Stimulated activated CD4-positive, alpha-beta T cell treated with anti-CD3 and anti-CD28 coated beads, Interleukin-4, amount 100 ng/mL, for 1 hour (primary cell): Measurements from ENCODE around the gene GALNT11.
"Not testable (repeated sequence)": the region's sequence is repeated elsewhere in the genome, so short reads cannot be mapped to it uniquely, and the experiment has no call there.

ENCODE experiments used
- DNase-seq: peaks from one replicate; pipeline ENCODE4 v3.0.0-alpha.2; 2020

Gene GALNT11

DNA sequence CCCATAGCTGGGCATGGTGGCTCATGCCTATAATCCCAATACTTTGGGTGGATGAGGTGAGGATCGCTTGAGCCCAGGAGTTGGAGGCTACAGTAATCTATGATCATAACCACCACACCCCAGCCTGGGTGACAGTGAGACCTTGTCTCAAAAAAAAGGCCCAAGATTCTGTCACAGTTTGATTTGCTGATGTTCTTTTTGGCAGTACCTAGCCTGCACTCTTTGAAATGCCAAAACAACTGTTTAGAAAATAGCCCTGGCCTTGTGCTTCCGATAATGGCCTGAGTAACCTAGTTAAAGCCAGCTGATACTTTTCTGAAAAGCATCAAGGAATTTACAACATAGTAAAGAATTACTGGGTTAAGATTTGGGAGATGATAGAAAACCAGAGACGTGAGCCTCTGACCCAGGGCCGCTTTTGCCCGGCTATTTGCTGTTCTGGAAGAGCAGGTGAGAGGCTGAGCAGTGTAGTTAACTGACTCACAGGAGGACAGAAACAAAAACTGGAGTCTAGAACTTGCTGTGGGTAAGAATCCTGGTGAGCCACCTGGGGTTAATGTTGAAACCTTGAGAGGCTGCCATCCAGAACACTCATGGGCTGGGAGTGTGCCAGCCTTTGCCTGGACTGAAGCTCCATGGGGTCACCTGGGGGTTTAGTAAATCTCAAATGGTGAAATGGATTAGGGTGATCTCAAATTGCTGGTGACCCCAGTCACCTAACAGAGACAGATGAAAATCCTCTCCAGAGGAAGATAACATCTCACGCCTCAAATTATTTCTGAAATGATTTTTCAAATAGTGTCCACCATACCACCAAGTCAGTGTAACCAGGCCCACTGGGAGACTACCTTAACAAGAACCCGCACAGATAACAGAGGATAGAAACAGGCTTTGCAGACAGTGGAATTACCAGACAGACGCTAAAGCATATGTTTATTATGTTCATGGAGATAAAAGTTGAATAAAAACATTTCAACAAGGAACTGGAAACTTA lies 51.8 kb downstream of the GALNT11 start:
- no peak for DNase-seq

DNA sequence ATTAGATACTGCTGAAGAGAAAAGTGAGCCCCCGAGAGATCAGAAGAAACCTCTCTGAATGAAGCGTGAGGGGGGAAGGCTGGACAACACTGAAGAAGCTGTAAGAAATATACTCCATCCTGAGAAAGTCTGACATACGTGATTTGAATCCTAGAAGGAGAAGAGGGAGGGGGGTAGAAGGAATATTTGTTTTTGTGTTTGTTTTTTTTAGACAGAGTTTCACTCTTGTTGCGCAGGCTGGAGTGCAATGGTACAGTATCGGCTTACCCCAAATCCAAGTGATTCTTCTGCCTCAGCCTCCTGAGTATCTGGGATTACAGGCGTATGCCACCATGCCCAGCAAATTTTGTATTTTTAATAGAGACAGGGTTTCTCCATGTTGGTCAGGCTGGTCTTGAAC lies 52.6 kb downstream of the GALNT11 start:
- no peak for DNase-seq

DNA sequence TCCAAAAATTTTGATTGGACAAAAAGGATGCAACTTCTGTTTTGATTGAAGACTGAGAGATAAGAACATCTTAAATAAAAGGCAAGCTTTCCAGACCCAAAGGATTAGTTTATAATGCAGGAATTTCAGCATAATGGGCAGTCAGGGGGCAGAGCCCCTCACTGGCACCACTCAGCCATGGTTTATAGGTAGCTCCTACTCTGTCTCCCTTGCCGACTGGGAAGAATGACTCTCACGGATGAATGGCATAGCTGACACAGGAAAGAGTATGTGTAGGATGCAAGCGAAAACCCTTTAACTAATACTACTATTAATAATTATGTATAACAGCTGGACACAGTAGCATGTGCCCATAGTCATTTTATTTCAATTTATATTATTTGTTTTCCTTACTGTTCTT lies 53.3 kb downstream of the GALNT11 start:
- no peak for DNase-seq

DNA sequence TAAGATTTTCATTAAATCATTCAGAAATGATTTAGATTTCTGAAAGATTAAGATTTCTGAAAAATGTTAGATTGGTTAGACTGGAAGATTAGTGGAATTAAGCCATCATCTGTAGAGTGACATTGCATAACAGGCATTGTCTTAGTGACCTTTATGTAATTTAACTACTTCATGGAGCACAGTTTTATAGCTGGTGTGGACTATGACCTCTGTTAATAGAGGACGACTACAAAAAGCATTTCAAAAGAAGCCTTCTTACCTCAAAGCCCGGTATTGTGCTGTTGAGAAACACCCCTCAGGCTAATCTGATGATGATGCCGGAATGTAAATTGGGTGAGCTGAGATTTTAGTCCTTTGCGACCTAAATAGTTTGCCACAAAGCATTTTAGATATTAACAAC lies 55.6 kb downstream of the GALNT11 start:
- DNase-seq = no peak

DNA sequence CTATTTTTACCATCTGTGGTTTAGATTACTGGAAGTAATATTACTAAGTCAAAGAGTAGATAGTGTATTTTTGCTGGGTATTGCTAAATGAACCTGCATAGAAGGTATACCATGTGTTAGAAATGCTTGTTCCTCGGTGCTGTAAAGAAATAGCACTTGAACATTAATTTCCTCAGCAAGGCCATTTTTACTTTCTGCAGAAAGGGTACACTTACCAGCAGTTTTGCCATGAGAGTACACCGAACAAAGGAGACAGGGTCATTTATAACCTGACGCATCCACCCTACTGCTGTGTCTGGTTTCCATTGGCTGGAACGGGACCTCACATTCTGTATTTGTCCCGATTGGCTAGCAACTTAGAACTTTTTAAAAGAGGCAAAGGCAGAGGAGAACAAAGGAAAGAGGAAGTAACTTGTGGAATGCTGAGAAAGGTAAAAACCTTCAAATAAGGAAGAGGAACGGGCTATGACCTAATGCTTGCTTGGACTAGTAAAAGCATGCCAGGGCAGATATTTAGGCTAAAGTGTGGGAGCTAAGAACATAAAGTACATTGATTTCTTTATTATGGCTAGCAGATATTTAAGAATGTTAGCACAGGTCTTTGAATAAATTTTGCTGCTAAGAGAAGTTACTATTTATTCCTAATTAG lies 56.7 kb downstream of the GALNT11 start:
- DNase-seq = not testable (repeated sequence)

DNA sequence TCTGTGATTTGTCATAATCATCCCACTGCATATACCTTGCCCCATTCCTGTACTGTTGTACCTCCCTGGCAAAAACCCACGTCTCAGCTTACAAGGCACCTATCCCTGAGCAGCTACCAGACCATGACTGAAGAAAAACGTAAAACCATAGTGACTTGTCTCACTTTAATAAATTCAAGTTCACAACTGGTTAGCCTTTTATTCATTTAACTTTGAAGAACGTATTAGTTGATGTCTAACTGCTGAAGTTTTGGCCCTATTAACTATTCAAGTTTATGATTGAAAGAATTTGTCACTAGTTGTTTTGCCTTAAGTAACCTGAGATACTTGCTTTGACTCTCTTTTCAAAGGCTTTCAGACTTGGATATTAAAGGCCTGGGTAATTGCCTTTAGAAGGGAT lies 59.7 kb downstream of the GALNT11 start:
- no peak for DNase-seq

DNA sequence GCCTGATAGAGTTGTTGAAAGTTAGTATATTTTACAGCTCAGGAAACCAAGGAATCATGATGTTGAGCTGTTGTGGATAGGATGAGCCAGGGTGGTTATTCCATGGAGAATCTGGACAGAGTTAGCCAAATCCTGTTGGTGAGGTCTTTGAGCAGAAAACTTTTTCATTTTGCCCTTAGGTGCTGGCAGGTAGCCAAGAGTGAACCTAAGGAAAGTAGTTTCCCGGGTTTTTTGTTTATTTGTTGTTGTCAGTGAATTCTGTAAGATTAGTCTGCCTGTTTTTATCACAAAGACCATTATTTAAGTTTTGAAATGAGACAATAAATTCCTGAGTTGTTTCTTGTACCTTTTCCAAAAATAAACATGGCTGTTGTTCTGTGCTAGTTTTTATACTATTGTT lies 61.0 kb downstream of the GALNT11 start:
- no peak for DNase-seq

DNA sequence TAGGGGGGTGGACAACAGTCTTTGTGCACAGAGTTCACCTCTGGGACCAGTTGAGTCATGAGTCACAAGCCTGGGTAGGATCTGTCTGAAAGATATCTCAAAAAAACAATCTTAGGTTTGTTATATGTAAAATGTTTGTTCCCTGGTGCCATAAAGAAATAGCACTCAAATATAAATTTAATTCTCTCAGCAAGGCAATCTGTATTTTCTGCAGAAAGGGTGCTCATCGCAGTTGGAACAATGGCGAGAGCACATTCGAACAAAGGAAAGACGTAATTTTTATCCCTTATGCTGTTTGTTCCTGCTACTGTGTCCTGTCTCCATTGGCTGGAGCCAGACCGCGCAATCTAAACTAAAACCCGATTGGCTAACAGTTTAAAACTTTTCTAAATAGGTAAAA lies 63.7 kb downstream of the GALNT11 start:
- no peak for DNase-seq

DNA sequence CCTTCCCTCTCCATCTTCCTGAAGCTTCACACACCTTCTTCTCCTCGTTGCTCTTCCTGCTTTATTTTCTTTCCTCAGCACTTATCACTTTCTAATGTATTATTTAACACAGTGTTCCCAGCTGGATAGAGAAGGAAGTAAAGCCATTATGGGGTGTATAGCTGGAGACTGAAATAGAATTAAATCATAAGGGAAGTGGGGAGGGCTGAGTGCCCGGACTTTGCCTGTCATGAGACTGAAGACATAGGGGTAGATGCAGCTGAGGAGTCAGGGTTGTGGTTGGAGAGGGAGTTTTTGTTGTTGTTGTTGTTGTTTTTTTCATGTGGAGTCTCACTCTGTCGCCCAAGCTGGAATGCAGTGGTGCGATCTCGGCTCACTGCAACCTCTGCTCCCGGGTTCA lies 65.3 kb downstream of the GALNT11 start:
- no peak for DNase-seq

DNA sequence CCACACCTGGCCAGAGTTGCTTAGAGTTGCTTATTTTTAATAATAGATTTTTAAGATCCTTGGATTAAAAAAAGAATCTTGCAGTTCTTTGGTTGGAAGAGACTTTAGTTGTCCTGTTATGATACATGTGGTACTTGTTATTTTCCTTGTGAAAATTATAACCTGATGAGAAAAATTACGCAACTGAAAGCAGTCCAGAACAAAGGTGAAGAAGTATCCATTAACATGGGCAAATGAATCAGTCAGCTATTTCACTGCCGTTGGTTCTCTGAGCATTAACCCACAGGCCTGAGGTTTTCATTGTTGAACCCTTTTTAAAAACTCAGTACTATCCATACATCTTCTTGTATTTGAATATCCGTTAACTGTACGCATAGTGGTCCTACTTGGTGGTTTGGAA lies 68.2 kb downstream of the GALNT11 start:
- no peak for DNase-seq

DNA sequence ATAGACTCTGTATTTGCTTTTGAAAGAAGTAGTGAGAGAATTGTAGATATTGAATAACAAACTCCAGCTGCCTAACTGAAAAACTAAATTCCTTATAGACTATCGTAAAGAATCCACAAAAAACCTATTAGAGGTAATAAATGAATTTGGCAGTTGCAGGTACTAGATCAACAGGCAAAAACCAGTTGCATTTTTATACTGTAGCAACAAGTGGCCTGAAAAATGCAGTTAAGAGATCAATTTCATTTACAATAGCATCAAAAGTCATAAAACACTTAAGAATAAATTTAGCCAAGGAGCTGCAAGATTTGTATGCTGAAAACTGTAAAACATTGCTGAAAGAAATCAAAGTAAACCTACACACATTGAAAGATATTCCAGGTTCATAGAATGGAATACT lies 70.3 kb downstream of the GALNT11 start:
- DNase-seq = no peak

DNA sequence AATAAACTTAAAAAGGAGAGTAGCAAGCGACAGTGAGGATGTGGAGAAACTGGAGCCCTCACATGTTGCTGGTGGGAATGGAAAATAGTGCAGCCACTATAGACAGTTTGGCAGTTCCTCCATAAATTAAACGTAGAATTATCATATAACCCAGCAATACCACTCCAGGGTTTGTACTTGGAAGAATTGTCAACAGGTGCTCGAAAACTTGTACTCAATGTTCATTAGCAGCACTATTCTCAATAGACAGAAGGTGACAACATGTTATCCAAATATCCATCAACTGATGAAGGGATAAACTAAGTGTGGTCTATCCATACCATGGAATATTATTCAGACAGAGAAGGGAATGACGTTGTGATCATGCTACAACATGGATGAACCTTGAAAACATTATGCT lies 71.9 kb downstream of the GALNT11 start:
- no peak for DNase-seq

DNA sequence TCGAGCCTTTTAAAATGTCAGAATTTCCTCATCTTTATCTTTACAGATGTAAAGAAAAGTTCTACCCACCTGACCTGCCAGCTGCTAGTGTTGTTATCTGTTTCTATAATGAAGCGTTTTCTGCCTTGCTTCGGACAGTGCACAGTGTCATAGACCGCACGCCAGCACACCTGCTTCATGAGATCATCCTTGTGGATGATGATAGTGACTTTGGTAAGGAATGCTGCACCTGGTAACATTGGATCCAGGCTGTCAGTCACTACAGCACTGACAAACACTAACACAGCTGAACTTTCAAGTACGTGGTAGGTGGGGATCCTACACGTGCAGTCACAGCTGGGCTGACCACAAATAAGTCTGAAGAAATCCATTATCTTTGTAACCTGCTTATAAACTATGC lies 77.6 kb downstream of the GALNT11 start:
- DNase-seq = no peak

DNA sequence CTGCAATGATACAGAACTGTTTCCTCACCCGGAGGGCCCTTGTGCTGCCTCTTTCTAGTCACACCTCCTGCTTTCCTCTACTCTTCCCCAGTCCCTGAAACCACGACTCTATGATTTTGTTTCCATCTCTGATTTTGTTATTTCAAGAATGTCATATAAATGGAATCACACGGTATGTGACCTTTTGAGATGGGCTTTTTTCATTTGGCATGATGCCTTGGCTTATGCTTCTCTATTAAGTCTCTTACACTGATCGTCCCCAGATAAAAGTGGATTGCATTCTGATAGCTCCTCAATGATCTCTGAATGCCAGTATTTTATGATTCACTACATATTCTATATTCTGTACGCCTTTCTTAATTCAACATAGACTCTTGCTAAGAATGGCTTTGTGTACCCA lies 78.2 kb downstream of the GALNT11 start:
- no peak for DNase-seq

DNA sequence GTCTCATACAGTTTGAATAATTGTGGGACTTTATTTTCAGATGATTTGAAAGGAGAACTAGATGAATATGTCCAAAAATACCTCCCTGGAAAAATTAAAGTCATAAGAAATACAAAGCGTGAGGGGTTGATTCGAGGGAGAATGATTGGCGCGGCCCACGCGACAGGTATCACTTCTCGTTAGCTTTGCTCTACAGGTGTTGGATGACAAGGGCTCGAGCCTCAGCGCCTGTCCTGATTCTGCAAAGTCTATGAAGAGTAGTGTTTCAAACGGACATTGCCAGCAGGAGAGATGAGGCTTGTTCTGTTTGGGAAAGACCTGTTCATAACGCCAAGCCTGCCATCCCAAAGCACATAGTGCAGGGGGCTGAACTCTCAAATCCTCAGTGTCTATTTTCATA lies 79.7 kb downstream of the GALNT11 start:
- no peak for DNase-seq

DNA sequence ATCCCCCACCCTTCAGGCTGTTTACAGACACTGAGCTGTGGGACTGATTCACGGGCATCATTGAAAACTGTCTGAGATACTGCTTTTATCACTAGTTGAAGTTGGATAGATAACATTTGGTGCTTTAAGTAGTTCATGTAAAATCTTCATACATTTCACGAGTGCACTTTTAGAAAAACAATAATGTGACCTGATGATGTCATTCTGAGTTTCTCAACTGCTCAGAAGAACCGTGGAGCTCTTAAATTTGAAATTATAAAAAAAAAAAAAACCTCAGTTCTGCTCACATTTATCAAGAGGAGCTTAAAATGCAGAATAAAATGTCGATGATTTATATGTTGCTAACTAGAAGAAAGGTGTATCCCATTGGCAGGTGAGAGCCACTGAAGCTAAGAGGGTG lies 81.5 kb downstream of the GALNT11 start:
- no peak for DNase-seq

DNA sequence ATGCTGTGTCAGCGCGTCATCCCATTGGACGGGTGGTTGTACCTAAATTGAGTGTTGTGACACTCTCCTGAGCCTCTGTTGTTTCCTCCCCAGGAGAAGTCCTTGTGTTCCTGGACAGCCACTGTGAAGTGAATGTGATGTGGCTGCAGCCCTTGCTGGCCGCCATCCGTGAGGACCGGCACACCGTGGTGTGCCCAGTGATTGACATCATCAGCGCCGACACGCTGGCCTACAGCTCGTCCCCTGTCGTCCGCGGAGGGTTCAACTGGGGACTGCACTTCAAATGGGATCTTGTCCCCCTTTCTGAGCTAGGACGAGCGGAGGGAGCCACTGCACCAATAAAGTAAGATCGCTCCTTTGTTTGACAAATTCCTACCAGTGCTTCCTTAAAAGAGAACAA lies 82.5 kb downstream of the GALNT11 start:
- DNase-seq = no peak

DNA sequence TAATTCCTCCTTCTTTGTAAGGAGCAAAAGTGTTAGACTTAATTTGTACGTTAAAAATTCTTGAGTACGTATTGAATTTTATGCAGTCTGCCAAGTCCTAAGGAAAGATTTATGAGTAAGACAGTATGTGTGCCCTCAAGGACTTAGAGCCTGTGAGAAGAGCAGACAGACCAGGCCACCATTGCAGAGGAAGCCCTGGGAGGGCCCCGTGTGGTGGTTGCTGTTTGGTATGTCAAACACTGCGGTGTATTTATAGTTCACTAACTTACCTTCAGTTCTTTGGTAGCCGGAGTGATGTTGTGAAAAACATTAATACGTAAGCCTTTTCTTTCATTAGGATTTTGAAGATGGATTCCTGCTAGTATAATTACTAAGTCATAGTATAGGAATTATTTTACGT lies 82.9 kb downstream of the GALNT11 start:
- no peak for DNase-seq

DNA sequence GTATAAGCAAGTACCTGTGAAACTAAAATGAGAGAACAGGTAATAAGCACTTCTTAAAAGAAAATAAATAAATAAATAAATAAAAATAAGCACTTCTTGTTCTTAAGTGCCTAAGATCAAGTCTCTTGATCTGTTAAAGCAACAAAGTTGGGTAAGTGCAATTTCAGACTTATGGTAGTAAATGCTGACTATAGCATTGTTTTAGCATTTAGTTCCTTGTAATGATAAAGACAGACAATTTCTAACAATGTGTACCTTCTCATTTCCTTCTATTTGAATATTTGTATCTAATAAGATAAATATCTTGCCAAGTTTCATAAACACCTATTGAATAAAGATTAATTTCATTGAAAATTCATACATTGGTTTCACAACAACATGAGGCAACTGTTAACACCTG lies 87.4 kb downstream of the GALNT11 start:
- no peak for DNase-seq

DNA sequence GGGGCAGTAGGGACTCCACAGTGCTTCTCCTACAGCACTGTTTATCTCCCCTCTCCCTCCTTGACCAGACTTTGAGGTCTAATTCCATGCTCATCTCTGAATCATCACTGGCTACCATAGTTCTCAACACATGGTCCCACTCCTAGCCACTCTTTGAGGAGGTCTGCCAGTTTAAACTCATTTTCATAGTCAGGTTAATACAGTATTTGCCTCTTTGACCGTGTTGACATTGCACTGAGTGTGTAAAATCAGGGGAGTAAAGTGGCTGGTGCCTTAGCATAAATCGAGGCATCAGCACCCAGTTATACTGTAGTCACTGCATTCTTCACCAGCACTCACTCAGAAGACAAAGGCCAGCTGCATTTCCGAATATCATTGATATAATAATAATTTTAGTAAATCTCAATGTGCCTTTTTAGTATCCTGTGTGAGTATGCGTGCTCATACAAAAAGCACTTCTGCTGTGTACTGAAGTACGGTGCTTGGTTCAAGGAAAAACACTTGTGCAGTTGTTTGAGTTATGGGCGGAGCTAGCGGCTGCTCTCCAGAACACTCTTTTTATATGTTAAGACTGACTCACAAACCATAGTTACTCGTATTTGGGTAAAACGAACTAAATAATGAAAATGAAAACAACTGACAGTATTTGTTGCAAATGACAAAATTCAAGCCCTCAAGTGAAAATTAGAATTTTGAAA lies 89.7 kb downstream of the GALNT11 start:
- no peak for DNase-seq

DNA sequence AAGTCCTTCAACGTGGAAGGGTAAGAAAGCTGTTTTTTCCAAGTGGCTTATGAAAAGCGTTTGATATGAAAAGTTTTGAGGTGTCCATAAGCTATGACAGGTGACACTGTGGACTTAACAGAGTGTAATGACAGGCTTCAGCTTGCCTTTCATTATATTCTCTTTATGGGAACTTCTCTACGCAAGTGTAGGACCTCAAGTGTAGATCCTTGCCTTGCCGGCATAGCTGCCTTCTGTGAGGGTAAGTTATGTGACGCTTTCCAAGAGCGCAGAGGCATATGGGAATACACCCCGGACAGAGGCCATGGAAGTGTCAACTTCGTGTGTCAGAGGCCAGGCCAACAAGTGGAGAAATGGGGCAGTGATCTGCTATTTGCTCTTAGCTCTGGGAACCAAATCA lies 91.9 kb downstream of the GALNT11 start:
- DNase-seq = no peak

DNA sequence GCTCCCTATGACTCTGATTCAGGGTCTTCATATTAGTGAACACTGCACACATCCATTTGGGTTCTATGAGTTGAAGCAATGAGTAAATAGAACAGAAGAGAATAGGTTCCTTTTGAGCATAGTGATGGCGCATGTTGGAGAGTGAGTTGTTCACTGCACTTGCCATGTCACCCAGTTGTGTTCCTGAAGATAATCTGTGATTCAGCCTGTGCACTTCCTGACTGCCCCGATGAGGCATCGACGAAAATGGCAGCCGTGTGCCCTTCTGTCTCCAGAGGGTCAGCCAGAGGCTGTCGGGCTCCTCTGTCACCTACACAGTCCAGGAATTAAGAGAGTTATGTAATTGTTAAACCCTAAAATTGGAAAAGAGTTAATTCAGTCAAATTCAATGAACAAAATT lies 94.7 kb downstream of the GALNT11 start:
- no peak for DNase-seq

DNA sequence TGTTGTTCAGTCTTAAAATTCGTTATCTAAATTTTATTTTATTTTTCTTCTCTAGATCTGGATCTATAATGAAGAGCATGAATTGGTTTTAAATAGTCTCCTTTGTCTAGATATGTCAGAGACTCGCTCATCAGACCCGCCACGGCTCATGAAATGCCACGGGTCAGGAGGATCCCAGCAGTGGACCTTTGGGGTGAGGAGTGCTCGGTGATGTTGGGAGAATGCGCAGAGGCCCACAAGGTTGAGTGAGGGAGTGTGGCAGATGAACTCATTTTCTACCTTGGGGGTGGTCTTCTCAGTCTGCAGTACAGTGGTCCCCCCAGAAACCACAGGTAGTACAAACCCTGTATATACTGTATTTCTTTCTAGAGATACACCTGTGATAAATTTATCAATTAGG lies 95.3 kb downstream of the GALNT11 start:
- DNase-seq = no peak

DNA sequence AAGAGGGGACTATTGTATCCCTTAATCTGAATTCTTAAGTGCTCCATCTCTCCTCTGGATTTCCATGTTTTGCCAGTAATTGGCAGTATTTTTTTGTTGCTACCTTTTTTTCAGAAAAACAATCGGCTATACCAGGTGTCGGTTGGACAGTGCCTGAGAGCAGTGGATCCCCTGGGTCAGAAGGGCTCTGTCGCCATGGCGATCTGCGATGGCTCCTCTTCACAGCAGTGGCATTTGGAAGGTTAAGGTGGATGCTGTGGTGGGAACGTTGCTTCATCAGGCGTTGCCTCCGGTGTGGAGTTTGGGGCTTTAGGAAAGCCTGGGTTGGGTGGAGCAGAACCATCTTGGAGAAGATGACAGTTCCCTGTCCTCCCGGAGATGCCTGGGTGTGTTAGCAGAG lies 96.0 kb downstream of the GALNT11 start:
- DNase-seq = no peak
